Neuronal stem cell (in vitro differentiated cells): ENCODE data around the gene NLGN2.
A peak's percentile ranks its signal among the peaks of the same experiment; 100 is the strongest.

Experiments used
- DNase-seq: peaks from one replicate; pipeline ENCODE4 v3.0.0-alpha.2; 2013; ENCODE audit warnings: low spot score
- H2AFZ ChIP-seq: one replicate; pipeline ENCODE4 v1.6.1; 2013; ENCODE audit warnings: mild to moderate bottlenecking, low read length, inconsistent platforms
- H2AK5ac ChIP-seq: 2 replicates; pipeline ENCODE4 v1.6.1; 2013; ENCODE audit warnings: low read depth, mild to moderate bottlenecking, inconsistent platforms, low read length, moderate library complexity, mixed read lengths
- H2BK120ac ChIP-seq: 2 replicates; pipeline ENCODE4 v1.6.1; 2013; ENCODE audit warnings: low read depth, mild to moderate bottlenecking, inconsistent platforms, low read length, moderate library complexity, mixed read lengths
- H2BK12ac ChIP-seq: one replicate; pipeline ENCODE4 v1.6.1; 2013; ENCODE audit warnings: low read length, inconsistent platforms
- H2BK15ac ChIP-seq: 2 replicates; pipeline ENCODE4 v1.6.1; 2013; ENCODE audit warnings: mild to moderate bottlenecking, low read length, inconsistent platforms, mixed read lengths
- H2BK5ac ChIP-seq: one replicate; pipeline ENCODE4 v1.6.1; 2013; ENCODE audit warnings: inconsistent platforms, mild to moderate bottlenecking, low read length, moderate library complexity
- H3K14ac ChIP-seq: one replicate; pipeline ENCODE4 v1.6.1; 2013; ENCODE audit warnings: low read length, inconsistent platforms
- H3K18ac ChIP-seq: 2 replicates; pipeline ENCODE4 v1.6.1; 2013; ENCODE audit warnings: low read length, inconsistent platforms
- H3K23ac ChIP-seq: 2 replicates; pipeline ENCODE4 v1.6.1; 2013; ENCODE audit warnings: low read depth, mild to moderate bottlenecking, mixed read lengths, low read length, inconsistent platforms; ENCODE audit not compliant: poor library complexity
- H3K27ac ChIP-seq: replicated peaks from 3 replicates; pipeline ENCODE4 v1.5.1; 2013; ENCODE audit warnings: low read length, inconsistent platforms
- H3K27me3 ChIP-seq, 3 experiments: 2 replicates each; pipeline ENCODE4 v1.6.1; 2013; ENCODE audit warnings: low read length in 3 of 3, mild to moderate bottlenecking in 2 of 3, inconsistent platforms in 1 of 3, low read depth in 1 of 3, mixed read lengths in 1 of 3, moderate library complexity in 1 of 3; ENCODE audit not compliant: control insufficient read depth in 3 of 3, insufficient read depth in 3 of 3
- H3K36me3 ChIP-seq, 2 donors: replicated peaks in 1 of 2; 2 replicates each; pipeline ENCODE4 v1.6.1; 2013; ENCODE audit warnings: low read length in 2 of 2; ENCODE audit not compliant: control insufficient read depth in 2 of 2, insufficient read depth in 2 of 2
- H3K4ac ChIP-seq: 2 replicates; pipeline ENCODE4 v1.6.1; 2013; ENCODE audit warnings: inconsistent platforms, mild to moderate bottlenecking, low read length, moderate library complexity
- H3K4me1 ChIP-seq, 2 donors: 1 replicate in 1 of 2; 2 replicates in 1 of 2; pipeline ENCODE4 v1.6.1; 2013; ENCODE audit warnings: low read length in 2 of 2, low read depth in 1 of 2; ENCODE audit not compliant: control insufficient read depth in 2 of 2, insufficient read depth in 1 of 2
- H3K4me2 ChIP-seq: one replicate; pipeline ENCODE4 v1.6.1; 2013; ENCODE audit warnings: mild to moderate bottlenecking, low read length, inconsistent platforms; ENCODE audit not compliant: insufficient read depth, poor library complexity, severe bottlenecking
- H3K4me3 ChIP-seq, 2 donors: 2 replicates each; pipeline ENCODE4 v1.5.1; 2013; ENCODE audit warnings: low read length in 2 of 2, mild to moderate bottlenecking in 2 of 2, inconsistent platforms in 1 of 2, moderate library complexity in 1 of 2
- H3K79me1 ChIP-seq: one replicate; pipeline ENCODE4 v1.6.1; 2013; ENCODE audit warnings: low read depth, mild to moderate bottlenecking, inconsistent platforms, low read length, moderate library complexity
- H3K9ac ChIP-seq: one replicate; pipeline ENCODE4 v1.6.1; 2013; ENCODE audit warnings: mild to moderate bottlenecking, low read depth, low read length, inconsistent platforms; ENCODE audit not compliant: poor library complexity
- H3K9me3 ChIP-seq, 2 donors: replicated peaks in 1 of 2; 2 replicates each; pipeline versions ENCODE3 to v1.6.1; 2013; ENCODE audit warnings: low read length in 2 of 2, mild to moderate bottlenecking in 2 of 2, inconsistent platforms in 1 of 2, low read depth in 1 of 2, mixed read lengths in 1 of 2, moderate library complexity in 1 of 2; ENCODE audit not compliant: control insufficient read depth in 2 of 2, insufficient read depth in 1 of 2
- H4K8ac ChIP-seq: one replicate; pipeline ENCODE4 v1.6.1; 2013; ENCODE audit warnings: low read depth, mild to moderate bottlenecking, inconsistent platforms, low read length, moderate library complexity
- H4K91ac ChIP-seq: one replicate; pipeline ENCODE4 v1.6.1; 2013; ENCODE audit warnings: low read length, low read depth, mild to moderate bottlenecking, inconsistent platforms; ENCODE audit not compliant: poor library complexity
- WGBS, 2 donors: extraction: QIAGEN DNeasy Blood & Tissue Kit; methylation state at CpG; one replicate each; pipeline ENCODE4 v1.1.7; 2013; ENCODE audit warnings: missing lambda C conversion rate in 2 of 2, mixed read lengths in 1 of 2; ENCODE audit not compliant: insufficient read length in 2 of 2, insufficient replicate concordance in 1 of 2; ENCODE audit errors: extremely low coverage in 2 of 2; 5-methylcytosine and 5-hydroxymethylcytosine counted together

Gene NLGN2

GRCh38 chr17:7448461-7448860 is 40.8 kb downstream of the NLGN2 start:
- peaks cover 2% of the 10 kb centered on the region for H3K79me1 ChIP-seq
- no peak overlapping the region for H3K9ac ChIP-seq
- no peak overlapping the region for H4K91ac ChIP-seq
- H2AK5ac ChIP-seq: no peak overlapping the region
- no peak overlapping the region for H2BK15ac ChIP-seq
- H3K9me3 ChIP-seq: peaks cover 1 to 5% of the 10 kb centered on the region in 2 donors
- no peak overlapping the region for H2AFZ ChIP-seq
- peaks cover 0 to 12% (median 6%) of the 10 kb centered on the region in 3 experiments for H3K27me3 ChIP-seq
- peaks cover 6 to 13% of the 10 kb centered on the region in 2 donors for H3K4me1 ChIP-seq
- H3K36me3 ChIP-seq: no peaks in the 10 kb centered on the region
- H3K23ac ChIP-seq: no peak overlapping the region
- no peak overlapping the region for H4K8ac ChIP-seq
- H2BK120ac ChIP-seq: no peak overlapping the region
- H3K4ac ChIP-seq: no peak overlapping the region
- WGBS, 2 donors: no CpG with 5 or more reads among the region's 7 CpGs
- no peak for DNase-seq
- no peak overlapping the region for H3K27ac ChIP-seq
- H3K14ac ChIP-seq: no peak overlapping the region
- no peak overlapping the region for H3K4me3 ChIP-seq
- H3K18ac ChIP-seq: no peak overlapping the region
- no peak overlapping the region for H2BK5ac ChIP-seq
- H2BK12ac ChIP-seq: no peak overlapping the region
- no peak overlapping the region for H3K4me2 ChIP-seq

GRCh38 chr17:7459961-7460545 is 52.4 kb downstream of the NLGN2 start:
- Histone ChIP-seq H2BK15ac (no peak overlapping the region), H3K4me1 (peaks cover 0 to 10% of the 10 kb centered on the region in 2 donors), H3K4ac (no peak overlapping the region), H2AK5ac (no peak overlapping the region), H2BK5ac (no peak overlapping the region), H3K23ac (no peak overlapping the region), H3K79me1 (peaks cover 5% of the 10 kb centered on the region), H3K36me3 (peaks cover 3 to 25% of the 10 kb centered on the region in 2 donors), H3K4me3 (no peak overlapping the region), H3K9ac (no peak overlapping the region), H3K4me2 (no peak overlapping the region), H2AFZ (no peak overlapping the region), H2BK12ac (no peak overlapping the region), H2BK120ac (no peak overlapping the region), H4K8ac (no peak overlapping the region), H3K9me3 (peaks cover 0 to 4% of the 10 kb centered on the region in 2 donors), H3K18ac (no peak overlapping the region), H3K14ac (no peak overlapping the region), H3K27ac (no peak overlapping the region), H4K91ac (no peak overlapping the region), H3K27me3 (no peaks in the 10 kb centered on the region)
- no peak for DNase-seq
- no CpG with 5 or more reads among the region's 3 CpGs for WGBS, 2 donors

DNA sequence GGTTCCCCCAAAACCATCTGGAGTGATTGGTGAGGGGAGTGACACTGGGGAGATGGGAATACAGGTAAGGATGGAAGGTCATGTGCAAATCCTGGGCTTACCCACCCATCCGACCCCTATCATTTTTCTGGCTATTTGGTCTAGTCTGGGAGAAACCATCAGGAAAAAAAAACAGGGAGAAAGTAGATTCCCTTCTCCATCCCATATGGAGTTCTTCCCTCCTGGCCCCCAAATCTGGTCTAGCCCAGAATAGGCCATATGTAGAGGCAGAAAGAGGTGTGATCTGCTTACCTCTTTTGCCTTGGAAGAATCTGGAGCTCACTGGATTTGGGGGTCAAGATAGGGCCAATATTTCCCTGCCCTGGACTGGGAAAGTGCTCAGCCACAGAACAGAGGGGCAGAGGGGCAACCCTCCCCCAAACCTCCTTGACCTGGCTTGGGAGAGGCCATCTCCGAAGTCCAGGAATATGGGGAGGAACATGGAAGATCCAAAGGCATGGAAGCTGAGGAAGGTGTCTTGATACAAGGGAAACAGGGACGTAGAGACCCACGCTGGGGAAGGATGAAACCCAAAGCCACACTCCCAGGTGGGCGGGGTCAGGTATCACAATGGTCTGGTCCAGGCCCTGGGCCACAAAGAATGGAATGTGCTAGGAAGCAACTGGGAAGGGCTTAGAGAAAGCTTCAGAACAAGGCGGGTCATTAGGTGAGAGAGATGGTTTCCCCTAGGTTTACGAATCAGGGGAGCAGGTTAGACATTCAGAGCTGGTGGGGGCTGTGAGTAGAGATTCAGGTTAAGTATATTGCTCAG is 53.4 kb downstream of the NLGN2 start:
- Histone ChIP-seq H3K27me3 (no peaks in the 10 kb centered on the region), H4K8ac (no peak overlapping the region), H2BK15ac (no peak overlapping the region), H2AFZ (no peak overlapping the region), H3K23ac (no peak overlapping the region), H4K91ac (no peak overlapping the region), H3K4me1 (peaks cover 0 to 10% of the 10 kb centered on the region in 2 donors), H3K4ac (no peak overlapping the region), H3K18ac (peak overlapping the region; percentile 49), H2AK5ac (peak overlapping the region; percentile 98), H3K36me3 (peaks cover 3 to 30% of the 10 kb centered on the region in 2 donors), H3K9me3 (peaks cover 0 to 4% of the 10 kb centered on the region in 2 donors), H2BK5ac (peak overlapping the region; percentile 62), H3K79me1 (peaks cover 5% of the 10 kb centered on the region), H3K14ac (no peak overlapping the region), H3K27ac (peak overlapping the region; percentile 12), H2BK120ac (no peak overlapping the region), H3K4me2 (no peak overlapping the region), H3K4me3 (no peak overlapping the region), H2BK12ac (no peak overlapping the region), H3K9ac (no peak overlapping the region)
- WGBS, 2 donors: no CpG with 5 or more reads among the region's 7 CpGs
- no peak for DNase-seq
